OCI-LY3 (cell line): ENCODE data around the gene ATP6V0C.
"Not testable (repeated sequence)": the region's sequence is repeated elsewhere in the genome, so short reads cannot be mapped to it uniquely, and the experiment has no call there.

Experiments used
- H2AFZ ChIP-seq: fragments of 200-600, 300-600 bp; shearing (Covaris generic); 2 replicates; pipeline ENCODE4 v1.6.0; 2014; ENCODE audit warnings: antibody characterized with exemption, low read depth, low read length
- H3K27ac ChIP-seq: fragments of 200-600, 300-600 bp; sonication (generic); 2 replicates; pipeline ENCODE4 v1.5.1; 2014; ENCODE audit warnings: mild to moderate bottlenecking, low read length, moderate library complexity, mixed read lengths
- H3K27me3 ChIP-seq: fragments of 200-600, 300-600 bp; sonication (generic); 2 replicates; pipeline ENCODE4 v1.6.1; 2014; ENCODE audit warnings: low read depth, low read length, mixed read lengths
- H3K36me3 ChIP-seq: fragments of 200-600, 300-600 bp; sonication (generic); replicated peaks from 2 replicates; pipeline ENCODE3; 2014; ENCODE audit warnings: low read depth, low read length, mixed read lengths
- H3K4me1 ChIP-seq: fragments of 300-600, 200-600 bp; sonication (generic); 2 replicates; pipeline ENCODE4 v1.6.1; 2014; ENCODE audit warnings: low read length, mixed read lengths
- H3K4me2 ChIP-seq: fragments of 200-600, 300-600 bp; sonication (generic); 2 replicates; pipeline ENCODE4 v1.6.1; 2014; ENCODE audit warnings: low read length, mixed read lengths
- H3K4me3 ChIP-seq: fragments of 300-600, 200-600 bp; sonication (generic); 2 replicates; pipeline ENCODE4 v1.5.1; 2014; ENCODE audit warnings: antibody characterized with exemption, mild to moderate bottlenecking, low read length, moderate library complexity
- H3K79me2 ChIP-seq: fragments of 300-600, 200-600 bp; shearing (Covaris generic); 2 replicates; pipeline ENCODE4 v1.6.1; 2014; ENCODE audit warnings: mild to moderate bottlenecking, low read length, mixed read lengths
- H3K9ac ChIP-seq: fragments of 300-600, 200-600 bp; shearing (Covaris generic); 2 replicates; pipeline ENCODE4 v1.6.0; 2014; ENCODE audit warnings: mild to moderate bottlenecking, low read length, moderate library complexity
- H3K9me3 ChIP-seq: fragments of 200-600, 300-600 bp; shearing (Covaris generic); 2 replicates; pipeline ENCODE4 v1.6.1; 2014; ENCODE audit warnings: low read length, mixed read lengths; ENCODE audit not compliant: insufficient read depth
- H4K20me1 ChIP-seq: fragments of 200-600, 300-600 bp; sonication (generic); 2 replicates; pipeline ENCODE4 v1.6.1; 2016; ENCODE audit warnings: low read length, mixed read lengths; ENCODE audit not compliant: insufficient read depth

The ATP6V0C gene

GRCh38 chr16:2568573-2568972 is 54.8 kb downstream of the ATP6V0C start:
- H3K9me3 ChIP-seq, H3K27ac ChIP-seq, H3K4me2 ChIP-seq, H3K36me3 ChIP-seq, H4K20me1 ChIP-seq, H3K4me3 ChIP-seq, H2AFZ ChIP-seq, H3K27me3 ChIP-seq, H3K79me2 ChIP-seq, H3K9ac ChIP-seq, H3K4me1 ChIP-seq: not testable (repeated sequence)
